T47D (cell line): ENCODE measurements around the gene ANGPTL2.
"Not testable (repeated sequence)": the region's sequence is repeated elsewhere in the genome, so short reads cannot be mapped to it uniquely, and the experiment has no call there.

ENCODE experiments used
- DNase-seq, 2 experiments: peaks; one replicate each; pipeline versions ENCODE4 v3.0.0 to v3.0.0-alpha.2; 2011 to 2012; ENCODE audit warnings: low read depth in 1 of 2, low spot score in 1 of 2
- JUND ChIP-seq: IDR thresholded peaks from 2 replicates; pipeline ENCODE4 v1.6.1; 2012; ENCODE audit warnings: low read depth
- in situ Hi-C: cut with HindIII; loops from 2 replicates; pipeline ENCODE4 v1.10.0; 2016; ENCODE audit warnings: low sequenced_read_pairs, low pct_unique_long_range_greater_than_20kb

The ANGPTL2 gene

DNA sequence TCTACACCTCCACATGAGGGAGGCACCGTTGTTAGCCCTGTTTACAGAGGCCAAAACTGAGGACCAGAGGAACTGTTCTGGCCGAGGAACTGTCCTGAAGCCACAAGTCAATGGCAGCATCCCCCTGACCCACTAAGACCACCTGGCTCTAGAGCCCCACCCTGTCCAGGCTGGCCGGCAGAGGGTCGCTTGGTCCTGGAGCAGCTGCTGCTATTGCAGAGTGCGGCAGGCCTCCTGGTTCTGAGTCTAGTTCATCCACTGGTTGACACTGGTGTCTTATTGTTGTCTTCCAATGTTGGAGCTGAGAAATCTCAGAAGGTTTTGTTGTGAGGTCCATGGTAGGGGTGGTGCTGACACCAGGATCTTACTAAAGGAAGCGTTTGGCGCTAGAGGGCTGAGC is 26.6 kb upstream of the ANGPTL2 start:
- DNase-seq = no peak
- in situ Hi-C loops = no loop called here
- no peak for TF ChIP-seq JUND

DNA sequence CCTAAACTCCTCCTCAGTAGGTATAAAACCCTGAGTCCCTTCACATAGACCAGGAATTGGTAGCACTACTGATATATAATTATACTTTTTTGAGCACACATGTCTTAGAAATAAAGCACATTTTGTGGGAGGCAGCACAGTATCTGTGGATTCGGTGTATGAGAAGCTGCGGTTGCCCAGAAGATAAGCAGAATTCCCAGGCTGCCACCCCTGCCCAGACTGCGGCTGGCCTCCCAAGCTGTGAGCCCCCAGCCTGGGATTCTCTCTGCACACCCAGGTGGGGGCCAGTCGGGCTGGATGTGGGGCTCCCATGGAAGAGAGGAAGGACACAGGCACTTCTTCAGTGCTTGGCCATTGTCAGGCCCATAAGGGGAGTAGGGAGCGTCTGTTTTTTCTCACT is 25.6 kb upstream of the ANGPTL2 start:
- in situ Hi-C loops = no loop called here
- no peak for TF ChIP-seq JUND
- no peak for DNase-seq

DNA sequence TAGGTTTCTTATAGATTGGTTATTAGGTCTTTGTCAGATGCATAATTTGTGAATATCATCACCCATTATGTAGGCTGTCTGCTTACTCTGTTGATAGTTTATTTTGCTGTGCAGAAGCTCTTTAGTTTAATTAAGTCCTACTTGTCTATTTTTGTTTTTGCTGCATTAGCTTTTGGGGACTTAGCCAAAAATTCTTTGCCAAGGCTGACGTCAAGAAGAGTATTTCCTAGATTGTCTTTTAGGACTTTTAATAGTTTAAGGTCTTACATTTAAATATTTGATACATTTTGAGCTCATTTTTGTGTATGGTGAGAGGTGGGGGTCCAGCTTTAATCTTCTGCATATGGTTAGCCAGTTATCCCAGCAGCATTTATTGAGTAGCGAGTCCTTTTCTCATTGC is 24.8 kb upstream of the ANGPTL2 start:
- in situ Hi-C loops = no loop called here
- no peak for TF ChIP-seq JUND
- no peak for DNase-seq

DNA sequence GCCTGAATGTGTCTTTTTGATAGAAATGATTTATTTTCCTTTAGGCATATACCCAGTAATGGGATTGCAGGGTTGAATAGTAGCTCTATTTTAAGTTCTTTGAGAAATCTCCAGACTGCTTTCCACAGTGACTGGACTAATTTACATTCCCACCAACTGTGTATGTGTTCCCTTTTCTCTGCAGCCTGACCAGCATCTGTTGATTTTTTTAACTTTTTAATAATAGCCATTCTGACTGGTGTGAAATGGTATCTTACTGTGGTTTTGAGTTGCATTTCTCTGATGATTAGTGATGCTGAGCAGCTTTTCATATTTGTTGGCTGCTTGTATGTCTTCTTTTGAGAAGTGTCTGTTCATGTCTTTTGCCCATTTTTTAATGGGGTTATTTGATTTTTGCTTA is 24.4 kb upstream of the ANGPTL2 start:
- DNase-seq, in situ Hi-C loops: not testable (repeated sequence)

DNA sequence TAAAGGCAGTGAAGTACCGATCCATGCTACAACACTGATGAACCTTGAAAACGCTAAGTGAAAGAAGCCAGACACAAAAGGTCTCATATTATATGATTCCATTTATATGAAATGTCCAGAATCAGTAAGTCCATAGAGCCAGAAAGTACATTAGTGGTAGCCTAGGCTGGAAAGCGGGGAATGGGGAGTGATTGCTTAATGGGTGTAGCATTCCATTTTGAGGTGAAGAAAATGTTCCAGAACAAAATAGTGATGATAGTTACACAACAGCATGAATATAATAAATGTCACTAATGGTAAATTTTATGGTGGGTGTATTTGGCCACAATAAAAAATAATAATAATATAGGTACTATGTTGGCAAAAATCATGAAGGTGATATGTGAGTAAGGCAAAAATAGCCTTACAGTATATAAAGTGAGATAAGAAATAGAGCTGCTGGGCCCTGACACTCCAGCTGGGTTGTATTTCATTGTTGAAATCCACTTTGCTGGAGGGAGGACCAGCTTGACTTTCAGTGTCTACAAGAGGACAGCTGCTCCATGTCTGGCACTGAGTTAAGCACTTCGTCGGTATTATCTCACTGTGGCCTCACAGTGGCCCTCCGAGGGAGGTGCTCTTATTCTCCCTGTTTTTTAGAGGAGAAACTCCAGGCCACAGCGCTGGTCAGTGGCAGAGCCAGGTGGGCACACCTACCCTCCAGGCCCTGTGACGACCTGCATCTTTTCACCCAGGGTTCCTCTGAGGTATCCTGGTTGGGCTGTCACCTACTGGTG is 22.4 kb upstream of the ANGPTL2 start:
- no peak for DNase-seq
- in situ Hi-C loops = no loop called here
- TF ChIP-seq JUND = no peak

DNA sequence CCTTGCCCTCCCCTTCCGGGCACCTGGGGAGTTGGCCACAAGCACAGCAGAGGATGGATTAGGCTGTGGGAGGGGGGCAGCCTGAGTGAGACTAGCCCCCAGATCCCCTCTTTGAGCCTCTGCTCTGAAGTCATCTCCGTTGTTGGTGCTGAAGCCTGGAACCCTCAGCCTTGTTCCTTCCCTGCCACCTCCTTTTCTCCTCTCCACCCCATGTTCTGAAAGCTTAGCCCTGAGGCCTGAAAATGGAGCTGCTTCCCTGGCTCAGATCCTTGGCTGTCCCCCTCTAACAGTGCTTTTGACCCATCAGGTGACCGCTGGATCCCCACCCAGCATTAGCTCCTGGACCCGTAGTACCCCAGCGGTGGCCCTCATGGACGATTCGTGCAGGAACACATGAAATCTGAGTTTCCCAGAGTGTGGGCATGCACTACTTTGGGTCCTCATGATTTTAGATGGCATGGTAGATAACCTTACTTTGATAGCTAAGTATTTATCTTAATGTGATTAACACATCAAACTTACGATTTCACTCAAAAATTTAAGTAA is 21.6 kb upstream of the ANGPTL2 start:
- no peak for TF ChIP-seq JUND
- in situ Hi-C loops = no loop called here
- no peak for DNase-seq

DNA sequence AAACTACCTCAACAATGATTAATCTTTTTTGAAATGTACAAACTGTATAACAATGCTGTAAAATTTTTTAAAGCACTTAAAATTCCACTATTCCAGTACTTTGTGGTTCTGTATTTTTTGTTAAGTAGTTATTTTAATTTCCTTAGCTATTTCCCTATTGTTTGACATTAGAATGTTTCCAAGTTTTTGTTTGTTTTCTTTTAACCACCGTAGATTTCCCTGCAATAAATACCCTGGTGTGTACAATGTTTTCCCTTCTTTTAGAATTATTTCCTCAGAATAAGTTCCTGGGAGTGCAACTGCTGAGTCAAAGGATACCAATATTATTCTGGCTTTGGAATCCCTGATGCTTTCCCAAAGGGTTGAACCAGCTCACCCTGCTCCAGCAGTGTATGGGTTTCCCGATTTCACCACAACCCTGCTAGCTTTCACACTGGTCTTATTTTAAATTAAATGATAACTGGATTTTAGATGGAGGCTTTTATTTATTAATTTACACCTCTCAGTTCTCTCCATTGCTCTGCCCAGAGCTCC is 20.6 kb upstream of the ANGPTL2 start:
- in situ Hi-C loops = no loop called here
- no peak for DNase-seq

DNA sequence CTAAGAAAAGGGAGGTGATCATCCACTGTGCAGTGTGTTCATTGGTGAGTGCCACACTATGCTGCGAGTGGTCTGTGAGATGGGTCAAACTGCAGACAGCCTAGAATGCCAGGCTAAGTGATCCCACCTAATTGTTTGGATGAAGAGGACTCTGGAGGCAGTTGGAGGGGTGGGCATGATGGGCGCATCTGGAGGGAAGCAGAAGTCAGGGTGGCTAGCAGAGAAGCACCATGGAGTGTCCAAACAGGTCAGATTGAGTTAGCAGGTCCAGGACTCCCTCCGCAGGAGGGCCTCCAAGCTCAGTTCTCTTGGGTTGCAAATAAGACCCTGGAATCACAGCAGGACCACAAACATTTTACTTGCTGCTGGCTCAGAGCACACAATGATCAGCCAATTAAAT is 19.9 kb upstream of the ANGPTL2 start:
- DNase-seq = no peak
- in situ Hi-C loops = no loop called here
- TF ChIP-seq JUND = no peak

More for the DNA sequence above, 20.6 kb upstream of the ANGPTL2 start:
- TF ChIP-seq JUND = no peak

DNA sequence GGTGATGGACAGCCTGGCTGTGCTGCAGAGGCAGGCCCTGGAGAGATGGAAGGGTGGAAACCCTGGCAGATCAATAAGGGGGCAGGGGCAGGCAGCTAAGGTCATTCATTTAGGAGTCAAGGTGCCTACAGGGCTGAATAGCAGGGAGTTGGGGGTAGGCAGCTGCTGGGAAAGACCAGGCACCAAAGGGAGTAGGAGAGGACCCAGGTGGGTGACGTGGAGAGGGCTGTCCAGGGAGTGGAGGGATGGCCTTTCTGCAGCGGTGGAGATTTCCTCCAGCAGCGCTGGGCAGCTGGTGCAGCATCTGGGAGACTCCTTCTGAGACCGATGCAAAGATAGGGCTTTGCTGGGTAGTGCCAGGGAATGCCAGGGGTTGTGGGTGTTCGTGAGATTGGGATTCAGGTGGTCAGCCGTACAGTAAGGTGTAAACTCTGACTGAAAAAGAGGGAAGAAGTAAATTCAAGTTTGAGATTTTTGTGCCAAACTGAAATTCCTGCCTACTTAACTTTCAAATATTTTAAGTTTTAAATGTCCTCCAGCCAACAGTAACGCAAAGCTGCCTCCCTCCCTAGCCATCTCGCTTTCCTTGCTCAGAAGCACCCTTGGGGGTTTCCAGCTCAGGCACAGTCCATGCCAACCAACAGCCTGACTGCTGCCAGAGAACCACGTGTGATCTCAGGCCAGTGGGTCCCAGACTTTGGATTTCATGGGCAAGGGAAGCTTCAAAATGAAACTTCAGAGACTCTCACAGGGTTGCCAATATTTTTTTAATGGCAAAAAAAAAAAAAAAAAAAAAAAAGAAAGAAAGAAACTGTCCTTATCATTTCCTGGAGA is 18.6 kb upstream of the ANGPTL2 start:
- DNase-seq = no peak
- no peak for TF ChIP-seq JUND
- in situ Hi-C loops = no loop called here

DNA sequence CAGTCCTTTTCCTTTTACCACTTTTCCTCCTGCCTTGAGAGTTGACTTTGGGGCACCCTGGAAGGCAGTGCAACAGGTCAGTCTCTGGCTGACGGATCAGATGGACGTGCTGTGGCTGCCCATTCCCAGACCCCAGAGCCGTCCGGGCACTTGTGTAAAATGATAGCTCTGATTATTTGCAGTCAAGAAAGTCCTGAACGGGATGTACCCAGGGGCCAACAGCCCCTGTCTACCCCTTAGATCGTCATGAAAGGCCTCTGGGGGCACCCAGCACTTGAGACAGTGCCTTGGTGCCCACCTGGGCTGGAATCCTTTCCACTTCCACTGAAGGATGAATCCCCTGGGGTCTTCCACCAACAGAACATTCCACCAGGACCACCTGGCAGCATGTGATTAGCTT is 17.7 kb upstream of the ANGPTL2 start:
- TF ChIP-seq JUND = no peak
- in situ Hi-C loops = no loop called here
- no peak for DNase-seq

DNA sequence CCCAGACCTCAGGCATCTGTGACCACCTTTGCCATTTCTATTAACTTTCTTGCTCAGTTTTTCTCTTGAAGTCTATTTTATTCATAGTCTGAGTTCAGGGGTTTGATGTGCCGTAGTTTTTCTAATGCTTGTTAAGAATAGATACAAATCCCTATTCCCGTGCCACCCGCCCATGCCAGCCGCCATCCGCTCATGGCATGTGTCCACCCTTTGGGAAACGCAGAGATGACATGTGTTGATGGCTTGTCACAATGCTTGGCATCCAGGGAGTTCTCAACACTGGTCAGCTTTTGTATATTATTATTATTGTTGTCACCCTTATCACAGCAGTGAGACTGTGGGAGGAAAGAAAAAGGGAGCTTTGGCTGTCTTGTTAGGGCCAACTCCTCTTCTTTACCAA is 17.3 kb upstream of the ANGPTL2 start:
- no peak for DNase-seq
- in situ Hi-C loops = no loop called here
- TF ChIP-seq JUND = no peak

DNA sequence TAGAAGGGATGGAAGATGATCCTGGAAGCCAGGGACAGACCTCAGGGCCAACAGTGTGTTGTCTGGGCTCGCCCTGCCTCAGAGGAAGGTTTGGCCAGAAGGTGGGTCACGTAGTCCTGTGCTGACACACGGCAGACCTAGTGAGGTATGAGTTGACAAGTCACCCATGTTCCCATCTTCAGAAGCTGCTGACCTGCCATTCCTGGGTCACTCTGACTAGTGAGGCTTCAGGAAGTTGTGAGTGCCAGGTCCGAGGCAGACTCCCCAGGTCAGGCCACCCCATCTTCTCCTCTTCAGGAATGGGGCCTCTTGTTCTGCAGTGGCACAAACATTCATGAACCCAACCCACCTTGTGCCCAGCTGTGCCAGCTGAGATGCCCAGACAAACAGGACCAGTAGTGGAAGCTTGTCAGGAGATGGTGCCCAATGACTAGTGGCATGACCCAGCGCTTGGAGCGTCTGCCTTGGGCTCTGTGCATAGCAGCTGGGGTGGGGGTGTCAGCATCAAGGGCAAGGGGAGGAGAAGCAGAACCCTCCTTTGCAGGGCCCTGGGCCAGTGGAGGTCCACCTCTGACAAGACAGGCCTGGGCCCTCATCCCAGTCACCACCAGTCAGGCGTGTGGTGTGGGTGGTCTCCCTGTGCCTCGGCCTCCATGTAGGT is 16.8 kb upstream of the ANGPTL2 start:
- in situ Hi-C loops = no loop called here
- TF ChIP-seq JUND = no peak
- no peak for DNase-seq
